GM12878 (cell line): ENCODE measurements around the gene OTUD4. TPM values are rescaled to one million over a fixed set of nuclear protein-coding genes. Genes with fewer than 3 reads are reported as not detected.

Source experiments
- BHLHE40 ChIP-seq, 2 experiments: fragments of 450-650 bp in 1 of 2; IDR thresholded peaks; 2 replicates each; pipeline ENCODE4 v1.6.1; 2011 to 2017; ENCODE audit warnings: low read depth in 2 of 2, borderline replicate concordance in 1 of 2, improper control_type of control experiment in 1 of 2, low read length in 1 of 2, mild to moderate bottlenecking in 1 of 2
- CBFB ChIP-seq: IDR thresholded peaks from 2 replicates; pipeline ENCODE4 v1.6.1; 2016; ENCODE audit warnings: antibody characterized with exemption, low read depth
- CBX5 ChIP-seq: sonication (generic); IDR thresholded peaks from 2 replicates; pipeline ENCODE4 v1.6.1; 2016; ENCODE audit warnings: low read depth, moderate library complexity, mild to moderate bottlenecking, inconsistent platforms
- CEBPB ChIP-seq, 2 experiments: fragments of 150-350 bp in 1 of 2; IDR thresholded peaks; 2 replicates each; pipeline ENCODE4 v1.6.1; 2012 to 2014; ENCODE audit warnings: low read depth in 2 of 2, low read length in 2 of 2, borderline replicate concordance in 1 of 2, inconsistent platforms in 1 of 2
- CHD1 ChIP-seq: IDR thresholded peaks from 2 replicates; pipeline ENCODE4 v1.6.1; 2012; ENCODE audit warnings: low read depth, low read length, improper control_type of control experiment
- CHD2 ChIP-seq: IDR thresholded peaks from 2 replicates; pipeline ENCODE4 v1.6.1; 2011; ENCODE audit warnings: low read depth, low read length, improper control_type of control experiment, borderline replicate concordance
- CHD4 ChIP-seq: fragments of 200-600 bp; sonication (generic); IDR thresholded peaks from 2 replicates; pipeline ENCODE4 v1.6.1; 2016; ENCODE audit warnings: mild to moderate bottlenecking
- EGR1 ChIP-seq, 2 experiments: IDR thresholded peaks; 1 replicate in 1 of 2; 2 replicates in 1 of 2; pipeline ENCODE4 v1.6.1; 2011 to 2012; ENCODE audit warnings: low read depth in 2 of 2, low read length in 2 of 2, borderline replicate concordance in 1 of 2, mild to moderate bottlenecking in 1 of 2, moderate library complexity in 1 of 2
- EP300 ChIP-seq, 2 experiments: fragments of 150-350 bp in 1 of 2; IDR thresholded peaks; 2 replicates each; pipeline ENCODE4 v1.6.1; 2011 to 2012; ENCODE audit warnings: low read depth in 2 of 2, low read length in 2 of 2, borderline replicate concordance in 1 of 2, improper control_type of control experiment in 1 of 2, inconsistent platforms in 1 of 2; ENCODE audit not compliant: control insufficient read depth in 1 of 2
- IKZF1 ChIP-seq: fragments of 450-650 bp; conservative IDR thresholded peaks from 2 replicates; pipeline ENCODE4 v1.6.1; 2017; ENCODE audit warnings: antibody characterized with exemption, mild to moderate bottlenecking
- KDM1A ChIP-seq: fragments of 200-600 bp; sonication (generic); IDR thresholded peaks from 2 replicates; pipeline ENCODE4 v1.6.1; 2016; ENCODE audit warnings: borderline replicate concordance
- KLF5 ChIP-seq: fragments of 450-650 bp; IDR thresholded peaks from 2 replicates; pipeline ENCODE4 v1.6.1; 2014; ENCODE audit warnings: mild to moderate bottlenecking; ENCODE audit not compliant: partially characterized antibody
- MXI1 ChIP-seq: fragments of 150-350 bp; IDR thresholded peaks from 2 replicates; pipeline ENCODE4 v1.6.1; 2011; ENCODE audit warnings: low read depth, mild to moderate bottlenecking, inconsistent platforms, low read length, improper control_type of control experiment
- NBN ChIP-seq: fragments of 450-650 bp; IDR thresholded peaks from 2 replicates; pipeline ENCODE4 v1.6.1; 2016
- NFYA ChIP-seq: IDR thresholded peaks from 2 replicates; pipeline ENCODE4 v1.6.1; 2011; ENCODE audit warnings: low read depth, mild to moderate bottlenecking, low read length, improper control_type of control experiment, borderline replicate concordance
- NR2F1 ChIP-seq: fragments of 450-650 bp; conservative IDR thresholded peaks from 2 replicates; pipeline ENCODE4 v1.6.1; 2017; ENCODE audit warnings: mild to moderate bottlenecking
- POLR2A ChIP-seq: IDR thresholded peaks from 2 replicates; pipeline ENCODE4 v1.6.1; 2011; ENCODE audit warnings: low read depth, mild to moderate bottlenecking, low read length
- POLR2AphosphoS5 ChIP-seq: IDR thresholded peaks from 2 replicates; pipeline ENCODE4 v1.6.1; 2011; ENCODE audit warnings: mild to moderate bottlenecking, low read length, inconsistent platforms
- RELA ChIP-seq: fragments of 450-650 bp; IDR thresholded peaks from 2 replicates; pipeline ENCODE4 v1.8.0; 2014; ENCODE audit warnings: borderline replicate concordance; ENCODE audit not compliant: partially characterized antibody
- SMAD1 ChIP-seq: fragments of 450-650 bp; IDR thresholded peaks from 2 replicates; pipeline ENCODE4 v1.6.1; 2018; ENCODE audit warnings: mild to moderate bottlenecking, low read depth; ENCODE audit not compliant: partially characterized antibody
- SREBF2 ChIP-seq: IDR thresholded peaks from 2 replicates; pipeline ENCODE4 v1.6.1; 2012; ENCODE audit warnings: mild to moderate bottlenecking, low read length
- TCF12 ChIP-seq: IDR thresholded peaks from 2 replicates; pipeline ENCODE4 v1.6.1; 2011; ENCODE audit warnings: low read depth, mild to moderate bottlenecking, low read length
- TCF3 ChIP-seq: IDR thresholded peaks from 2 replicates; pipeline ENCODE4 v1.6.1; 2012; ENCODE audit warnings: low read depth, mild to moderate bottlenecking, low read length, borderline replicate concordance; ENCODE audit not compliant: insufficient read depth
- ZNF207 ChIP-seq: fragments of 450-650 bp; IDR thresholded peaks from 2 replicates; pipeline ENCODE4 v1.6.1; 2014; ENCODE audit warnings: antibody characterized with exemption, mild to moderate bottlenecking, borderline replicate concordance
- polyA plus RNA-seq, 11 experiments: library from polyadenylated mRNA; depleted of rRNA in 4 of 11; unstranded in 6 of 11; stranded (reverse) in 5 of 11; fragments of >200 nt; fragmentation: Nextera tagmentation in 4 of 11; fragmentation: Illumina TruSeq in 1 of 11; extraction: Ambion mirVana in 4 of 11; extraction: Trizol in 1 of 11; gene quantifications; 1 replicate in 1 of 11; 2 replicates in 10 of 11; pipeline versions ENCODE4 v1.2.1 to v1.2.3, GENCODE V29; 2011 to 2016; ENCODE audit warnings: inconsistent platforms in 2 of 11, missing spikeins in 2 of 11, low read depth in 1 of 11
- total RNA-seq, 4 experiments: library from RNA; depleted of rRNA in 3 of 4; stranded (reverse); fragments of >200 nt in 3 of 4; fragmentation: Illumina TruSeq in 1 of 4; extraction: Trizol in 1 of 4; gene quantifications; 2 replicates each; pipeline versions ENCODE4 v1.2.1 to v1.2.3, GENCODE V29; 2013 to 2021
- TF ChIP-seq, protein P1 (sequence below): IDR thresholded peaks from 2 replicates; pipeline ENCODE4 v1.6.1; 2011; ENCODE audit warnings: mild to moderate bottlenecking, low read depth, low read length, moderate library complexity; ENCODE audit not compliant: insufficient replicate concordance
- TF ChIP-seq, protein P2 (sequence below): fragments of 450-650 bp; IDR thresholded peaks from 2 replicates; pipeline ENCODE4 v1.6.1; 2017; ENCODE audit warnings: mild to moderate bottlenecking, low read depth, inconsistent platforms; ENCODE audit not compliant: poor library complexity, severe bottlenecking
- TF ChIP-seq, protein P3 (sequence below): fragments of 450-650 bp; IDR thresholded peaks from 2 replicates; pipeline ENCODE4 v1.6.1; 2017; ENCODE audit warnings: low read depth, mild to moderate bottlenecking, moderate library complexity

OTUD4 gene
- total and polyA plus RNA-seq, 10 of the 15 experiments (the other 5 are each of a cell fraction or from before 2014, with no cell fraction given): 2.2 to 26.3 (median 14.2) TPM

DNA sequence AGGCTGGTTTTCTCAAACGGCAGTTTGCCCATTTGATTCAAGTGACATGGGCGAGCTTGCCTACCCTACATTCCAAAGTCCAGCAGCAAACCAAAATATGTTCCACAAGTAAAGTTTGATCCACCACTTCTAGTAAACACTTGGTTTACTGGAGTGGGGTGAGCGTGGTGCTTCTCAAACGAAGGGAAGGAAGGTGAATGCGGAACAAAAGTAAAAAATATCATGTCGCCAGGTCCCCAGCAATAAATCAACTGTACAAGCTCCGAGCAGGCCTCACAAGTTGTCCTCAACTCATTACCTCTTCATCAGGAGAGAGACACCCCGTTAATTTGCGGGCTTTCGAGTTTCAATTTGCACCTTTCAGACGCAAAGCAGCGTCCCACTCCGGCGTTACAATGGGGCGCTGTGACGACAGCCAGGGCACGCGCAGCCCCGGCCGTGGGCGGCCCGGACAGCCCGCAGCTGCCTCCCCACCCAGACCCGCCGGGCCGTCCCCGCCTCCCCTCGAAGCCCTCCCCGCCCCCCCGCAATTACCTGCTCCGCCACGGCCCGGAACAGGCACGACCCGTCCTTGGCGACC is 1.0 kb downstream of the OTUD4 start (continued):
- TF ChIP-seq BHLHE40 (IDR thresholded peaks at IDR 0.05; ENCODE audit: borderline replicate concordance in 1 of 2, low read depth in 2 of 2, low read length in 1 of 2): peak; percentile 95 to 98
- TF ChIP-seq NR2F1: peak; percentile 59
- TF ChIP-seq SMAD1: peak; percentile 92
- TF ChIP-seq IKZF1: peak; percentile 76
- peak; percentile 77 for TF ChIP-seq MXI1
- TF ChIP-seq CBX5: 0 out of 2 replicates have a peak, but pooled peaks have one; percentile 58
- TF ChIP-seq POLR2A: peak; percentile 62
- no peak for TF ChIP-seq CHD1
- TF ChIP-seq, protein P1, sequence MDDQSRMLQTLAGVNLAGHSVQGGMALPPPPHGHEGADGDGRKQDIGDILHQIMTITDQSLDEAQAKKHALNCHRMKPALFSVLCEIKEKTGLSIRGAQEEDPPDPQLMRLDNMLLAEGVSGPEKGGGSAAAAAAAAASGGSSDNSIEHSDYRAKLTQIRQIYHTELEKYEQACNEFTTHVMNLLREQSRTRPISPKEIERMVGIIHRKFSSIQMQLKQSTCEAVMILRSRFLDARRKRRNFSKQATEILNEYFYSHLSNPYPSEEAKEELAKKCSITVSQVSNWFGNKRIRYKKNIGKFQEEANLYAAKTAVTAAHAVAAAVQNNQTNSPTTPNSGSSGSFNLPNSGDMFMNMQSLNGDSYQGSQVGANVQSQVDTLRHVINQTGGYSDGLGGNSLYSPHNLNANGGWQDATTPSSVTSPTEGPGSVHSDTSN: peak; percentile 66
- TF ChIP-seq NFYA: no peak
- TF ChIP-seq TCF3: peak; percentile 78; the same call in 1 of the 2 replicates
- peak; percentile 33; the same call in 1 of the 2 replicates for TF ChIP-seq SREBF2
- TF ChIP-seq CBFB: 0 out of 2 replicates have a peak, but pooled peaks have one; percentile 51
- peak; percentile 82 for TF ChIP-seq KLF5
- peak; percentile 89 for TF ChIP-seq NBN
- peak; percentile 98 to 99; a peak in 3 of 4 replicates for TF ChIP-seq EP300 (IDR thresholded peaks at IDR 0.05; ENCODE audit: borderline replicate concordance in 1 of 2, control insufficient read depth in 1 of 2, low read depth in 2 of 2, low read length in 2 of 2)
- TF ChIP-seq, protein P2, sequence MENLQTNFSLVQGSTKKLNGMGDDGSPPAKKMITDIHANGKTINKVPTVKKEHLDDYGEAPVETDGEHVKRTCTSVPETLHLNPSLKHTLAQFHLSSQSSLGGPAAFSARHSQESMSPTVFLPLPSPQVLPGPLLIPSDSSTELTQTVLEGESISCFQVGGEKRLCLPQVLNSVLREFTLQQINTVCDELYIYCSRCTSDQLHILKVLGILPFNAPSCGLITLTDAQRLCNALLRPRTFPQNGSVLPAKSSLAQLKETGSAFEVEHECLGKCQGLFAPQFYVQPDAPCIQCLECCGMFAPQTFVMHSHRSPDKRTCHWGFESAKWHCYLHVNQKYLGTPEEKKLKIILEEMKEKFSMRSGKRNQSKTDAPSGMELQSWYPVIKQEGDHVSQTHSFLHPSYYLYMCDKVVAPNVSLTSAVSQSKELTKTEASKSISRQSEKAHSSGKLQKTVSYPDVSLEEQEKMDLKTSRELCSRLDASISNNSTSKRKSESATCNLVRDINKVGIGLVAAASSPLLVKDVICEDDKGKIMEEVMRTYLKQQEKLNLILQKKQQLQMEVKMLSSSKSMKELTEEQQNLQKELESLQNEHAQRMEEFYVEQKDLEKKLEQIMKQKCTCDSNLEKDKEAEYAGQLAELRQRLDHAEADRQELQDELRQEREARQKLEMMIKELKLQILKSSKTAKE: peak; percentile 90
- peak; percentile 91 for TF ChIP-seq CHD2
- no peak for TF ChIP-seq KDM1A
- no peak for TF ChIP-seq ZNF207
- peak; percentile 93 for TF ChIP-seq POLR2AphosphoS5
- peak; percentile 29 for TF ChIP-seq RELA
- TF ChIP-seq, protein P3, sequence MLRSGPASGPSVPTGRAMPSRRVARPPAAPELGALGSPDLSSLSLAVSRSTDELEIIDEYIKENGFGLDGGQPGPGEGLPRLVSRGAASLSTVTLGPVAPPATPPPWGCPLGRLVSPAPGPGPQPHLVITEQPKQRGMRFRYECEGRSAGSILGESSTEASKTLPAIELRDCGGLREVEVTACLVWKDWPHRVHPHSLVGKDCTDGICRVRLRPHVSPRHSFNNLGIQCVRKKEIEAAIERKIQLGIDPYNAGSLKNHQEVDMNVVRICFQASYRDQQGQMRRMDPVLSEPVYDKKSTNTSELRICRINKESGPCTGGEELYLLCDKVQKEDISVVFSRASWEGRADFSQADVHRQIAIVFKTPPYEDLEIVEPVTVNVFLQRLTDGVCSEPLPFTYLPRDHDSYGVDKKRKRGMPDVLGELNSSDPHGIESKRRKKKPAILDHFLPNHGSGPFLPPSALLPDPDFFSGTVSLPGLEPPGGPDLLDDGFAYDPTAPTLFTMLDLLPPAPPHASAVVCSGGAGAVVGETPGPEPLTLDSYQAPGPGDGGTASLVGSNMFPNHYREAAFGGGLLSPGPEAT: peak; percentile 68; the same call in 1 of the 2 replicates
- TF ChIP-seq CEBPB (IDR thresholded peaks at IDR 0.05; ENCODE audit: borderline replicate concordance in 1 of 2, low read depth in 2 of 2, low read length in 2 of 2): no peak
- no peak for TF ChIP-seq CHD4
- TF ChIP-seq EGR1 (IDR thresholded peaks at IDR 0.05; ENCODE audit: borderline replicate concordance in 1 of 2, low read depth in 2 of 2, low read length in 2 of 2): peak in 1 of 2 experiments; percentile 91; a peak in 2 of 3 replicates
- peak; percentile 87 for TF ChIP-seq TCF12
